ENCODE results near the gene PRAF2. TPM values are rescaled to one million over a fixed set of nuclear protein-coding genes. Genes with fewer than 3 reads are reported as not detected.

PRAF2 gene
- total and polyA plus RNA-seq, 9 of the 15 experiments (the other 6 are each of a cell fraction or from before 2014, with no cell fraction given): 0.24 to 5.7 (median 2.0) TPM

- TF ChIP-seq GTF2F1 (IDR thresholded peaks at IDR 0.05; ENCODE audit: low read depth, low read length) (no peak), RFX1 (IDR thresholded peaks at IDR 0.05) (no peak), NR0B1 (IDR thresholded peaks at IDR 0.05; ENCODE audit: partially characterized antibody) (no peak), ZBTB11 (CRISPR knock-in tag; IDR thresholded peaks at IDR 0.05) (no peak), NFXL1 (CRISPR knock-in tag; IDR thresholded peaks at IDR 0.05) (no peak), VEZF1 (CRISPR knock-in tag; IDR thresholded peaks at IDR 0.05) (peak; percentile 96), SP1 (CRISPR knock-in tag; IDR thresholded peaks at IDR 0.05) (0 out of 2 replicates have a peak, but pooled peaks have one; percentile 19), RERE (CRISPR knock-in tag; IDR thresholded peaks at IDR 0.05; ENCODE audit: borderline replicate concordance) (no peak), COPS2 (conservative IDR thresholded peaks at IDR 0.05) (no peak), PKNOX1 (IDR thresholded peaks at IDR 0.05) (peak; percentile 6; the same call in 1 of the 2 replicates), MTA1 (IDR thresholded peaks at IDR 0.05; ENCODE audit: borderline replicate concordance) (no peak; the same call in 1 of the 2 replicates), POLR3G (IDR thresholded peaks at IDR 0.05; ENCODE audit: extremely low read depth, insufficient read length, insufficient replicate concordance) (no peak), ADNP (tag; IDR thresholded peaks at IDR 0.05) (no peak)
Measured at GRCh38 chrX:49039598-49040375, 34.0 kb downstream of the PRAF2 start (continued).
